ENCODE data around the gene RAPGEF1.

- TF ChIP-seq CTCF (IDR thresholded peaks at IDR 0.05) (no peak), POLR2A (IDR thresholded peaks at IDR 0.05) (no peak)
Observed at GRCh38 chr9:131700765-131701435, 39.0 kb downstream of the RAPGEF1 start.
